HG02973 (cell line): ENCODE data around the gene AADACL3.
"Not testable (repeated sequence)": the region's sequence is repeated elsewhere in the genome, so short reads cannot be mapped to it uniquely, and the experiment has no call there.

Experiments used
- ATAC-seq: cut with Tn5 transposase; IDR thresholded peaks from one replicate; pipeline ENCODE4 v1.9.1; 2021; ENCODE audit warnings: moderate library complexity; ENCODE audit not compliant: unreplicated experiment

The AADACL3 gene

GRCh38 chr1:12715896-12716437 is at the start of gene AADACL3:
Gene AADACL3, plus strand, starts transcription at chr1:12716110. Its CDS starts 67 bp downstream, at chr1:12716177.
- no peak for ATAC-seq

- no peak for ATAC-seq
Measured at GRCh38 chr1:12666141-12666735, 49.7 kb upstream of the AADACL3 start.

- ATAC-seq = no peak
Measured at GRCh38 chr1:12669529-12670068, 46.3 kb upstream of the AADACL3 start.

- no peak for ATAC-seq
Measured at GRCh38 chr1:12674358-12674757, 41.6 kb upstream of the AADACL3 start.

GRCh38 chr1:12676122-12676521 is 39.8 kb upstream of the AADACL3 start:
- ATAC-seq = not testable (repeated sequence)

GRCh38 chr1:12677565-12677964 is 38.3 kb upstream of the AADACL3 start:
- no peak for ATAC-seq

- no peak for ATAC-seq
Measured at GRCh38 chr1:12678350-12678749, 37.6 kb upstream of the AADACL3 start.

GRCh38 chr1:12678820-12679219 is 37.1 kb upstream of the AADACL3 start:
- no peak for ATAC-seq

GRCh38 chr1:12690156-12690555 is 25.8 kb upstream of the AADACL3 start:
- ATAC-seq = no peak

GRCh38 chr1:12692967-12693782 is 22.7 kb upstream of the AADACL3 start:
- no peak for ATAC-seq

GRCh38 chr1:12696658-12697057 is 19.3 kb upstream of the AADACL3 start:
- ATAC-seq = no peak

GRCh38 chr1:12697397-12697796 is 18.5 kb upstream of the AADACL3 start:
- no peak for ATAC-seq

GRCh38 chr1:12703821-12704451 is 12.0 kb upstream of the AADACL3 start:
- ATAC-seq = no peak

- no peak for ATAC-seq
Measured at GRCh38 chr1:12706061-12706460, 9.8 kb upstream of the AADACL3 start.

- ATAC-seq = no peak
Measured at GRCh38 chr1:12708396-12709090, 7.4 kb upstream of the AADACL3 start.

- no peak for ATAC-seq
Measured at GRCh38 chr1:12709091-12709491, 6.8 kb upstream of the AADACL3 start.

GRCh38 chr1:12709696-12710095 is 6.2 kb upstream of the AADACL3 start:
- no peak for ATAC-seq

- ATAC-seq = no peak
Measured at GRCh38 chr1:12711536-12711935, 4.4 kb upstream of the AADACL3 start.

GRCh38 chr1:12712076-12712475 is 3.8 kb upstream of the AADACL3 start:
- ATAC-seq = no peak

GRCh38 chr1:12712929-12713328 is 3.0 kb upstream of the AADACL3 start:
- no peak for ATAC-seq

GRCh38 chr1:12713651-12714050 is 2.3 kb upstream of the AADACL3 start:
- not testable (repeated sequence) for ATAC-seq
